ENCODE measurements around the gene CASZ1. TPM values are rescaled to one million over a fixed set of nuclear protein-coding genes. Genes with fewer than 3 reads are reported as not detected.
A peak's percentile ranks its signal among the peaks of the same experiment; 100 is the strongest.

CASZ1 gene
- total RNA-seq, 1 experiment from 2014 or later: 3.9 TPM

DNA sequence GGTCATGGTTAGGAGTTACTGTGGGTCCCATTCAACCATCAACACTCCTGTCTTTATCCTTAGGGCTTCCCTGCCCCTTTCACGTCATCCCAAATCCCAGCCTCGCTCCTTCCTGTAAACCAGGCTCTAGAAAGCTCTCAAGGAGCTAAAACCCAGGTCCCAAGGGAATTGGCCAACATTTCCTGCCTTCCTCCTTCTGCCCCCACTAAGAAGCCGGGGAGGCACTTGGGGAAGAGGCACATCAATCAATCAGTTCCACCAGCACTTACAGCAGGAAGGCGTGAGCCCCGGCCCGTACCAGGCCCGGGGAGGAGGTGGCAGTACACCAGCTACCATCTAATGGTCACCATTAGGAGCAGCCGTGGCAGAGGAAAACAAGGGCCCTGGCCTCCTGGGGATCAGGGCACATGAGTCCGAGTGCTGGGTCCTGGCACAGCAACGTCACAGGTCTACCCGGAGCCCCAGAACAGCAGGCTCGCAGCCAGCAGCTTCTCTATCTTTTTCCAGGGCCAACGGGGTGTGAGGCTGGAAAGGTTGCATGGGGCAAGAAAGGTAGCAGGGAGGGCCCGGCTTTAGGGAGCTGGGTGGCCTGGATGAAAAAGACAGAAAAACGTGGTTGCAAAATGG, 108.6 kb downstream of the CASZ1 start:
- H3K4me1 Mint-ChIP-seq: peaks cover 19 to 32% of the 10 kb centered on the region in 2 experiments
- Histone ChIP-seq H3K23me2 (ENCODE audit: insufficient read length, low read depth, low read length, poor library complexity, severe bottlenecking) (no peaks in the 10 kb centered on the region), H3K23ac (ENCODE audit: insufficient read length, low read depth, low read length) (no peak overlapping the region), H3K56ac (ENCODE audit: insufficient read length, low read depth, low read length) (no peak overlapping the region), H2BK20ac (ENCODE audit: low read depth, low read length, poor library complexity, severe bottlenecking) (no peak overlapping the region), H3K4me1 (ENCODE audit: insufficient read depth, low read length) (0 out of 2 replicates have a peak, but pooled peaks cover 4% of the 10 kb centered on the region), H2BK15ac (ENCODE audit: low read depth, low read length) (no peak overlapping the region), H3K9me3 (ENCODE audit: control insufficient read depth, low read depth, low read length) (no peaks in the 10 kb centered on the region), H3K4ac (ENCODE audit: low read depth, low read length) (no peak overlapping the region), H2AFZ (ENCODE audit: low read length) (no peak overlapping the region), H3T11ph (ENCODE audit: low read length) (no peak overlapping the region), H3K79me2 (ENCODE audit: insufficient read depth, low read length) (no peaks in the 10 kb centered on the region), H4K5ac (ENCODE audit: insufficient read length, low read depth, low read length) (no peak overlapping the region), H3K79me1 (ENCODE audit: insufficient read depth, low read depth, low read length, poor library complexity, severe bottlenecking) (no peaks in the 10 kb centered on the region), H2AK5ac (ENCODE audit: insufficient read length, low read length) (no peak overlapping the region), H4K91ac (ENCODE audit: insufficient read length, low read depth, low read length) (no peak overlapping the region), H4K20me1 (ENCODE audit: control insufficient read depth, insufficient read depth, insufficient read length) (no peaks in the 10 kb centered on the region), H2BK12ac (ENCODE audit: insufficient read length, low read depth, low read length) (no peak overlapping the region), H3K4me2 (ENCODE audit: insufficient read depth, insufficient read length, low read length) (no peak overlapping the region), H2BK120ac (ENCODE audit: low read depth, low read length, poor library complexity, severe bottlenecking) (no peak overlapping the region), H3K18ac (ENCODE audit: insufficient read length, low read depth, low read length) (no peak overlapping the region), H4K8ac (replicated peaks; ENCODE audit: insufficient read length, low read depth, low read length) (no peak overlapping the region), H3K27me3 (ENCODE audit: insufficient read depth, low read length) (no peaks in the 10 kb centered on the region), H2BK5ac (ENCODE audit: insufficient read length, low read length) (no peak overlapping the region), H3K9ac (ENCODE audit: extremely low read depth, insufficient read length, low read length) (no peak overlapping the region), H3K14ac (ENCODE audit: insufficient read depth, low read length) (peak overlapping the region; percentile 72; the same call in 1 of the 2 replicates), H3K27ac (ENCODE audit: insufficient read length, low read depth, low read length) (no peak overlapping the region)
- H3K36me3 Mint-ChIP-seq (ENCODE audit: insufficient read depth in 1 of 3, low read depth in 3 of 3): no peaks in the 10 kb centered on the region
- H3K27ac Mint-ChIP-seq: peak overlapping the region in 1 of 3 experiments; percentile 70; a peak in 1 of 7 replicates
- H3K27me3 Mint-ChIP-seq (ENCODE audit: low read depth): peaks cover 9% of the 10 kb centered on the region
- H3K4me3 Mint-ChIP-seq: no peak overlapping the region
- WGBS (ENCODE audit: extremely low coverage, insufficient read length, low lambda C conversion rate): no CpG with 5 or more reads among the region's 15 CpGs
- no peaks in the 10 kb centered on the region; a peak in 1 of 5 replicates for H3K9me3 Mint-ChIP-seq
- no peak for TF ChIP-seq CTCF (conservative IDR thresholded peaks at IDR 0.05)
- DNase-seq: no peak

All from H9 (cell line).